ENCODE data around the gene KIAA1191. TPM values are rescaled to one million over a fixed set of nuclear protein-coding genes. Genes with fewer than 3 reads are reported as not detected.

The KIAA1191 gene
- total and polyA plus RNA-seq, 2 of the 4 experiments (the other 2 are of a cell fraction) = 114 to 124 TPM

- no peak for ATAC-seq (ENCODE audit: low read depth)
- Histone ChIP-seq H4K91ac (ENCODE audit: insufficient read depth, low read depth, low read length) (peak overlapping the region; percentile 88), H3K4me2 (ENCODE audit: low read depth, low read length) (peak overlapping the region; percentile 98), H4K8ac (ENCODE audit: low read depth in 2 of 2, low read length in 2 of 2) (peak overlapping the region; percentile 73 to 93; a peak in 3 of 4 replicates), H3K23ac (ENCODE audit: low read depth, low read length) (peak overlapping the region; percentile 70), H2BK5ac (ENCODE audit: low read depth, low read length, poor library complexity, severe bottlenecking) (peak overlapping the region; percentile 31), H2AK5ac (ENCODE audit: low read depth, low read length) (no peak overlapping the region), H2BK15ac (ENCODE audit: low read depth, low read length) (no peak overlapping the region), H3K4ac (ENCODE audit: low read depth, low read length) (peak overlapping the region; percentile 81), H3K18ac (ENCODE audit: low read depth, low read length) (peak overlapping the region; percentile 67; the same call in 1 of the 2 replicates), H3K9me1 (ENCODE audit: insufficient read depth, low read length) (peaks cover 4% of the 10 kb centered on the region), H3K9me3 (ENCODE audit: control insufficient read depth, insufficient read depth, low read length) (no peaks in the 10 kb centered on the region), H3K27ac (ENCODE audit: insufficient read depth, low read length) (no peak overlapping the region), H3K56ac (ENCODE audit: extremely low read depth, insufficient read depth, low read length) (peak overlapping the region; percentile 47; the same call in 1 of the 2 replicates), H3K14ac (replicated peaks; ENCODE audit: low read depth, low read length) (peak overlapping the region; percentile 94; the same call in 1 of the 2 replicates), H2BK120ac (ENCODE audit: low read depth, low read length) (peak overlapping the region; percentile 65; the same call in 1 of the 2 replicates), H4K20me1 (ENCODE audit: insufficient read depth, low read length) (peaks cover 10% of the 10 kb centered on the region; the same call in 1 of the 2 replicates), H3K9ac (ENCODE audit: low read depth, low read length) (peak overlapping the region; percentile 64; the same call in 1 of the 2 replicates), H4K5ac (ENCODE audit: low read depth, low read length) (peak overlapping the region; percentile 87), H3K4me1 (ENCODE audit: control insufficient read depth, insufficient read depth, low read length) (peaks cover 7% of the 10 kb centered on the region), H2BK20ac (ENCODE audit: low read depth, low read length) (no peak overlapping the region), H2AFZ (replicated peaks; ENCODE audit: low read length, poor library complexity) (peak overlapping the region; percentile 97), H2AK9ac (replicated peaks; ENCODE audit: low read depth, low read length, poor library complexity) (peak overlapping the region; percentile 75), H3K4me3 (ENCODE audit: insufficient read depth, low read depth, low read length) (peak overlapping the region; percentile 90), H3K36me3 (ENCODE audit: control insufficient read depth, insufficient read depth, low read length) (peaks cover 3% of the 10 kb centered on the region), H3K27me3 (ENCODE audit: control insufficient read depth, insufficient read depth, low read length) (no peaks in the 10 kb centered on the region), H3K79me1 (ENCODE audit: low read depth in 1 of 2, low read length in 2 of 2) (peaks cover 18 to 30% of the 10 kb centered on the region in 2 experiments; a peak in 3 of 4 replicates)
- intact Hi-C loops (cut with micrococcal nuclease) = loop anchor here (5.0 kb wide), 2 partner anchors 210 to 635 kb away; no protein-coding TSS in a partner anchor
- in situ Hi-C loops (cut with MboI; ENCODE audit: low sequenced_read_pairs) = no loop called here
- no peak for DNase-seq
- no CpG with 5 or more reads among the region's 8 CpGs for WGBS, 2 experiments (ENCODE audit: extremely low coverage in 2 of 2, insufficient read length in 1 of 2)
- CTCF ChIA-PET = interaction anchor here (1.0 kb wide), 1 partner anchor 12 kb away, joined by 3 read pairs; no protein-coding TSS in a partner anchor
- TF ChIP-seq FOS (IDR thresholded peaks at IDR 0.05; ENCODE audit: low read depth, low read length) = no peak
- no peak for TF ChIP-seq POLR2A (IDR thresholded peaks at IDR 0.05; ENCODE audit: low read depth, low read length)
- TF ChIP-seq MAFK (IDR thresholded peaks at IDR 0.05; ENCODE audit: low read depth, low read length) = no peak
- TF ChIP-seq RFX5 (IDR thresholded peaks at IDR 0.05; ENCODE audit: low read depth, low read length) = no peak
- no peak for TF ChIP-seq CHD1 (IDR thresholded peaks at IDR 0.05; ENCODE audit: low read depth, low read length)
- TF ChIP-seq SMC3 (IDR thresholded peaks at IDR 0.05; ENCODE audit: low read depth, low read length) = no peak
- TF ChIP-seq USF2 (IDR thresholded peaks at IDR 0.05; ENCODE audit: low read depth, low read length) = no peak
- no peak for TF ChIP-seq MXI1 (IDR thresholded peaks at IDR 0.05; ENCODE audit: borderline replicate concordance, low read depth, low read length)
- TF ChIP-seq, protein P1, sequence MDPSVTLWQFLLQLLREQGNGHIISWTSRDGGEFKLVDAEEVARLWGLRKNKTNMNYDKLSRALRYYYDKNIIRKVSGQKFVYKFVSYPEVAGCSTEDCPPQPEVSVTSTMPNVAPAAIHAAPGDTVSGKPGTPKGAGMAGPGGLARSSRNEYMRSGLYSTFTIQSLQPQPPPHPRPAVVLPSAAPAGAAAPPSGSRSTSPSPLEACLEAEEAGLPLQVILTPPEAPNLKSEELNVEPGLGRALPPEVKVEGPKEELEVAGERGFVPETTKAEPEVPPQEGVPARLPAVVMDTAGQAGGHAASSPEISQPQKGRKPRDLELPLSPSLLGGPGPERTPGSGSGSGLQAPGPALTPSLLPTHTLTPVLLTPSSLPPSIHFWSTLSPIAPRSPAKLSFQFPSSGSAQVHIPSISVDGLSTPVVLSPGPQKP (IDR thresholded peaks at IDR 0.05; ENCODE audit: borderline replicate concordance, low read depth, low read length) = no peak
- TF ChIP-seq MAZ (IDR thresholded peaks at IDR 0.05; ENCODE audit: borderline replicate concordance, low read depth, low read length) = no peak
- TF ChIP-seq RAD21 (IDR thresholded peaks at IDR 0.05; ENCODE audit: low read length) = no peak
- TF ChIP-seq, protein P2, sequence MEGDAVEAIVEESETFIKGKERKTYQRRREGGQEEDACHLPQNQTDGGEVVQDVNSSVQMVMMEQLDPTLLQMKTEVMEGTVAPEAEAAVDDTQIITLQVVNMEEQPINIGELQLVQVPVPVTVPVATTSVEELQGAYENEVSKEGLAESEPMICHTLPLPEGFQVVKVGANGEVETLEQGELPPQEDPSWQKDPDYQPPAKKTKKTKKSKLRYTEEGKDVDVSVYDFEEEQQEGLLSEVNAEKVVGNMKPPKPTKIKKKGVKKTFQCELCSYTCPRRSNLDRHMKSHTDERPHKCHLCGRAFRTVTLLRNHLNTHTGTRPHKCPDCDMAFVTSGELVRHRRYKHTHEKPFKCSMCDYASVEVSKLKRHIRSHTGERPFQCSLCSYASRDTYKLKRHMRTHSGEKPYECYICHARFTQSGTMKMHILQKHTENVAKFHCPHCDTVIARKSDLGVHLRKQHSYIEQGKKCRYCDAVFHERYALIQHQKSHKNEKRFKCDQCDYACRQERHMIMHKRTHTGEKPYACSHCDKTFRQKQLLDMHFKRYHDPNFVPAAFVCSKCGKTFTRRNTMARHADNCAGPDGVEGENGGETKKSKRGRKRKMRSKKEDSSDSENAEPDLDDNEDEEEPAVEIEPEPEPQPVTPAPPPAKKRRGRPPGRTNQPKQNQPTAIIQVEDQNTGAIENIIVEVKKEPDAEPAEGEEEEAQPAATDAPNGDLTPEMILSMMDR (conservative IDR thresholded peaks at IDR 0.05; ENCODE audit: low read depth, low read length) = no peak
- TF ChIP-seq NFE2L2 (IDR thresholded peaks at IDR 0.05; ENCODE audit: low read depth, low read length) = no peak
- TF ChIP-seq RCOR1 (IDR thresholded peaks at IDR 0.05; ENCODE audit: insufficient replicate concordance, low read length) = no peak
- no peak for TF ChIP-seq CEBPB (IDR thresholded peaks at IDR 0.05; ENCODE audit: low read depth, low read length)
- no peak for TF ChIP-seq BHLHE40 (IDR thresholded peaks at IDR 0.05; ENCODE audit: low read depth, low read length)
- POLR2A ChIA-PET (ENCODE audit: unreplicated experiment) = interaction anchor here (0.6 kb wide), 1 partner anchor 762 kb away, joined by 6 read pairs; no protein-coding TSS in a partner anchor
- no TSS peak for BruUV-seq (replicated peaks)
- dilution Hi-C loops (cut with HindIII; ENCODE audit: low sequenced_read_pairs, unreplicated experiment) = no loop called here
Measured at GRCh38 chr5:176362233-176362490, 598 bp upstream of the KIAA1191 start.

Measured in IMR-90 (cell line).